ENCODE data around the gene IL19. TPM values are rescaled to one million over a fixed set of nuclear protein-coding genes. Genes with fewer than 3 reads are reported as not detected.

Gene IL19
- total and polyA plus RNA-seq, 4 donors = 0.10 to 0.68 (median 0.12) TPM; not detected in 1

GRCh38 chr1:206735553-206736031 is 35.0 kb upstream of the IL19 start:
- Histone ChIP-seq H3K27ac (ENCODE audit: low read depth in 1 of 2, low read length in 1 of 2) (no peak overlapping the region), H3K9ac (ENCODE audit: insufficient read depth in 1 of 2, low read length in 2 of 2) (no peak overlapping the region), H3K36me3 (ENCODE audit: control insufficient read depth in 4 of 4, insufficient read depth in 4 of 4, low read length in 4 of 4) (peaks cover 10 to 43% (median 16%) of the 10 kb centered on the region in 4 donors), H3K9me3 (ENCODE audit: control insufficient read depth in 4 of 4, insufficient read depth in 3 of 4, low read length in 3 of 4) (no peaks in the 10 kb centered on the region), H3K4me3 (no peak overlapping the region), H3K4me1 (ENCODE audit: control insufficient read depth in 5 of 5, insufficient read depth in 5 of 5, low read length in 5 of 5) (peaks cover 0 to 6% (median 0%) of the 10 kb centered on the region in 5 donors), H3K27me3 (ENCODE audit: control insufficient read depth in 3 of 3, insufficient read depth in 3 of 3, low read length in 2 of 3) (no peaks in the 10 kb centered on the region)
- 57 to 58% methylated on average over 5 of the region's 5 CpGs for WGBS, 2 donors
- no peak for DNase-seq
- TF ChIP-seq, protein P1, sequence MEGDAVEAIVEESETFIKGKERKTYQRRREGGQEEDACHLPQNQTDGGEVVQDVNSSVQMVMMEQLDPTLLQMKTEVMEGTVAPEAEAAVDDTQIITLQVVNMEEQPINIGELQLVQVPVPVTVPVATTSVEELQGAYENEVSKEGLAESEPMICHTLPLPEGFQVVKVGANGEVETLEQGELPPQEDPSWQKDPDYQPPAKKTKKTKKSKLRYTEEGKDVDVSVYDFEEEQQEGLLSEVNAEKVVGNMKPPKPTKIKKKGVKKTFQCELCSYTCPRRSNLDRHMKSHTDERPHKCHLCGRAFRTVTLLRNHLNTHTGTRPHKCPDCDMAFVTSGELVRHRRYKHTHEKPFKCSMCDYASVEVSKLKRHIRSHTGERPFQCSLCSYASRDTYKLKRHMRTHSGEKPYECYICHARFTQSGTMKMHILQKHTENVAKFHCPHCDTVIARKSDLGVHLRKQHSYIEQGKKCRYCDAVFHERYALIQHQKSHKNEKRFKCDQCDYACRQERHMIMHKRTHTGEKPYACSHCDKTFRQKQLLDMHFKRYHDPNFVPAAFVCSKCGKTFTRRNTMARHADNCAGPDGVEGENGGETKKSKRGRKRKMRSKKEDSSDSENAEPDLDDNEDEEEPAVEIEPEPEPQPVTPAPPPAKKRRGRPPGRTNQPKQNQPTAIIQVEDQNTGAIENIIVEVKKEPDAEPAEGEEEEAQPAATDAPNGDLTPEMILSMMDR (IDR thresholded peaks at IDR 0.05; ENCODE audit: control extremely low read depth, extremely low read depth) = no peak
- no peak for ATAC-seq (ENCODE audit: insufficient read depth, low FRiP score)

DNA sequence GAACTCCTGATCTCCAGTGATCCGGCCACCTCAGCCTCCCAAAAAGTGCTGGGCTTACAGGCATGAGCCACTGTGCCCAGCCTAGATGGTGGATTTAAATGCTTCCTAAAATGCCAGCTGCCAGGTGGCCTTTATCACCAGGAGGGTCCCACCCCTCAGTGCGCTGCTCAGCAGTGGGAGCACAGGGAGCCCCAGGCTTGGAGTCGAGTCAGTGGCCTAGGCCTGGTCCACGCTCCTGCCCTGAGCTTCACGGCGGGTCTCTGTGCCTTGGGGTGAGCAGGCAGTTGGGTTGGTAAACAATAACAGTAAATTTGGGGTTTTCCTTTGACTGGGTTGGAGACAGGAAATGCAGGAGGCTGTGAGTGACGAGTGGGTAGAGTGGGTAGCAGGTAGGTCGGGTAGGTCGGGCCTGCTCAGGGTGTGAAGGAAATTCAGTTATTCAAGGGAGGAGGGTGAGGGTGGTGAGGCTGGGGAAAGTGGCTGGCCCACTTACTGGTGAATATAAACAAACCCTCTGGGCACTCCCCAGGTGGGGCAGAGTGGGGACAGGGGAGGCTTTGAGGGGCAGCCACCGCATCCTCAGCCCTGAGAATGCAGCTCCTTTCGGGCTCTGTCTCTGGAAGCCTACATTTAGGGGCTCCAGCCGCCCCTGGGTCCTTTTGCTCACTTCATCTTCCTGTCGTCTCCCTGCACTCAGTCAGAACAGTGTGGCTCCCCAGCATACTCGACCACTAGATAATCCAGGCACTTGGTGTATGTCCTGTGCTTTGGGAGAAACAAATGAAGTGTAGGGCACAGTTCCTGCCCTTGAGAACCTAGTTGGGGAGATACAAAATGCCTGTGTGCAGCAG is 33.5 kb upstream of the IL19 start:
- H3K9me3 ChIP-seq (ENCODE audit: control insufficient read depth in 4 of 4, insufficient read depth in 3 of 4, low read length in 3 of 4) = no peaks in the 10 kb centered on the region
- DNase-seq (no peak), ATAC-seq (ENCODE audit: insufficient read depth, low FRiP score) (no peak)
- H3K4me1 ChIP-seq (ENCODE audit: control insufficient read depth in 5 of 5, insufficient read depth in 5 of 5, low read length in 5 of 5) = peaks cover 0 to 6% (median 0%) of the 10 kb centered on the region in 5 donors
- H3K9ac ChIP-seq (ENCODE audit: insufficient read depth in 1 of 2, low read length in 2 of 2) = no peak overlapping the region
- WGBS, 2 donors = 72 to 77% methylated on average over 14 of the region's 14 CpGs
- peak overlapping the region in 1 of 2 donors; percentile 31 for H3K27ac ChIP-seq (ENCODE audit: low read depth in 1 of 2, low read length in 1 of 2)
- no peak overlapping the region for H3K4me3 ChIP-seq
- no peaks in the 10 kb centered on the region for H3K27me3 ChIP-seq (ENCODE audit: control insufficient read depth in 3 of 3, insufficient read depth in 3 of 3, low read length in 2 of 3)
- H3K36me3 ChIP-seq (ENCODE audit: control insufficient read depth in 4 of 4, insufficient read depth in 4 of 4, low read length in 4 of 4) = peaks cover 6 to 28% (median 9%) of the 10 kb centered on the region in 4 donors
- TF ChIP-seq, protein P1 (IDR thresholded peaks at IDR 0.05; ENCODE audit: control extremely low read depth, extremely low read depth) = no peak

DNA sequence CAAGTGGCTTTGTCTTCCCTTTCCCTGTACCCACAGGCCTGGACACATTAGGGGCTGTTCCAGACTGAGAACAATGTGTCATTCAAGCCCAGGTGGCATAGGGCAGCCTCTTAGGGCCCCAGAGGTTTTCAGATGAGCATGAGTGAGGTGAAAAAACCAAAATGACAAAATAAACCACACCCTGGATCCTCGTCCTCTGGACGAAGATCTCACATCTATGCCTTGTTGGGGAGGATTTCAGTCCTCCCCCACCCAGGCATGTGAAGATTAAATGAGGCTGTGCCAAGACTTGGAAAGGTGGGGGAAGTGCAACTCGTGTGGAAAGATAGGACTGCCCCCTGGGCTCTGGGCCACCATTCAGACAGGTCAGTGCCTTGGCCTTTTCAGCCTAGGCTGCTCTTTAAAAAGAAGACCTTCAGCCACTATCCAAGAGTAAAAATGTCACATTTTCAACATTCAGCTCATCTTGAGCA is 32.8 kb upstream of the IL19 start:
- Histone ChIP-seq H3K4me3 (no peak overlapping the region), H3K9me3 (ENCODE audit: control insufficient read depth in 4 of 4, insufficient read depth in 3 of 4, low read length in 3 of 4) (no peaks in the 10 kb centered on the region), H3K9ac (ENCODE audit: insufficient read depth in 1 of 2, low read length in 2 of 2) (no peak overlapping the region), H3K4me1 (ENCODE audit: control insufficient read depth in 5 of 5, insufficient read depth in 5 of 5, low read length in 5 of 5) (peaks cover 0 to 6% (median 0%) of the 10 kb centered on the region in 5 donors), H3K36me3 (ENCODE audit: control insufficient read depth in 4 of 4, insufficient read depth in 4 of 4, low read length in 4 of 4) (peaks cover 2 to 22% (median 8%) of the 10 kb centered on the region in 4 donors), H3K27me3 (ENCODE audit: control insufficient read depth in 3 of 3, insufficient read depth in 3 of 3, low read length in 2 of 3) (no peaks in the 10 kb centered on the region), H3K27ac (ENCODE audit: low read depth in 1 of 2, low read length in 1 of 2) (peak overlapping the region in 1 of 2 donors; percentile 13)
- TF ChIP-seq, protein P1 (IDR thresholded peaks at IDR 0.05; ENCODE audit: control extremely low read depth, extremely low read depth) = no peak
- ATAC-seq (ENCODE audit: insufficient read depth, low FRiP score) (no peak), DNase-seq (no peak)
- 44 to 50% methylated on average over 3 of the region's 3 CpGs for WGBS, 2 donors

Data from lung (tissue), 12 donors.